GM10266 (cell line): ENCODE measurements around the gene PALS2.

Experiments
- DNase-seq: peaks from one replicate; pipeline ENCODE4 v3.0.0; 2012; ENCODE audit errors: extremely low spot score
- CTCF ChIP-seq: IDR thresholded peaks from 2 replicates; pipeline ENCODE4 v1.5.1; 2012; ENCODE audit warnings: mild to moderate bottlenecking, low read depth; ENCODE audit not compliant: control insufficient read depth, insufficient read depth; ENCODE audit errors: missing control alignments

PALS2 gene

DNA sequence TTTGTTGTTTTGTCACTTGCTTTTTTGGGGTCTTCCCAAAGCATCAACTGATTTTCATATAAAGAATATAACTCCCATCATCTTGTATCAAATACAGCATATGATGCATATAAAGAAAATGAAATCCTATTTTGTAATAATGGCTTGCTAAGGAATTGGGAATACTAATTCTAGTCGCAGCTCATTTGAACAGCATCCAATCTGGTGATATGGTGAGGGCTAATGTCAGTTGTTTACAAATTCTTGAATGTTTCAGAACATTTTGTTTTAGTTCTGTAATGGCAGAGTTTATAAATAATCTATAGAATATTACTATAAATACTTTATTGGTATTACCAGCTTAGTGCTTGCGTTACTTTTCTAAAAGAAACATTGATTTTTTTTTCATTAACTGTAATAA lies 8.9 kb downstream of the PALS2 start:
- DNase-seq = no peak
- no peak for TF ChIP-seq CTCF

DNA sequence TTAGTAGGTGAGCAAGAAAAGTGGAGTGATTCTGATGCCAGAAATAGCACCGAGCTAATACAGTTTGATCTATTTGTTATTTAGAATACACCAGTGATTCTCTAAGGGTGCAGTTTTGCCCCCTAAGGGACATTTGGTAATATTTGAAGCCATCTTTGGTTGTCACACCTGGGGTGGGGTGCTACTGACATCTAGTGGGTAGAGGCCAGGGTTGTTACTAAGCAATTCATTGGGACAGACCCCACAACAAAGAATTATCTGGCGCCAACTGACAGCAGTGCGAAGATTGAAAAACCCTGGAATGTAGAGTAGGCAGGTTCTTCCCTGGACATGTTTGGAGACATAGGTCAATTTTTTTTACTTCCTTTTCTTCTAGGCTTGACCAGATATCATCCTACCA lies 14.6 kb downstream of the PALS2 start:
- peak; percentile 56 for TF ChIP-seq CTCF
- DNase-seq = no peak

DNA sequence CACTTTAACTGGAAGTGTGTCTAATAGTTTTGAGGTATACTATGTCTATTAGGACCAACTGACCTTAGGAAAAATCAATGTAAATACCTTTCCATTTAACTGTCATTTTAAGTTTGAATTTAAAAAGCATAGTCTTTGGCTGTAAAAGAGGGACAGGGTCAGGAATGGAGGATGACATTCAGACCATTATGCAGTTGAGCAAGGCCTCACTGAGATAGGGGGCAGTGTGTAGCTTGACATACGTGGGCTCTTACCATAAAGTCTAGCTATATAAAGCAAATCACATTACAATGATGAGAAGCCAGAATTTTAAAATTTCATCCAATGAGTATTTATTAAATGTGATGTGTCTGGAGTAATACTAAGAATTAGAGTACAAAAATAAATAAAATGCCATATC lies 17.9 kb downstream of the PALS2 start:
- no peak for DNase-seq
- TF ChIP-seq CTCF = peak; percentile 40

DNA sequence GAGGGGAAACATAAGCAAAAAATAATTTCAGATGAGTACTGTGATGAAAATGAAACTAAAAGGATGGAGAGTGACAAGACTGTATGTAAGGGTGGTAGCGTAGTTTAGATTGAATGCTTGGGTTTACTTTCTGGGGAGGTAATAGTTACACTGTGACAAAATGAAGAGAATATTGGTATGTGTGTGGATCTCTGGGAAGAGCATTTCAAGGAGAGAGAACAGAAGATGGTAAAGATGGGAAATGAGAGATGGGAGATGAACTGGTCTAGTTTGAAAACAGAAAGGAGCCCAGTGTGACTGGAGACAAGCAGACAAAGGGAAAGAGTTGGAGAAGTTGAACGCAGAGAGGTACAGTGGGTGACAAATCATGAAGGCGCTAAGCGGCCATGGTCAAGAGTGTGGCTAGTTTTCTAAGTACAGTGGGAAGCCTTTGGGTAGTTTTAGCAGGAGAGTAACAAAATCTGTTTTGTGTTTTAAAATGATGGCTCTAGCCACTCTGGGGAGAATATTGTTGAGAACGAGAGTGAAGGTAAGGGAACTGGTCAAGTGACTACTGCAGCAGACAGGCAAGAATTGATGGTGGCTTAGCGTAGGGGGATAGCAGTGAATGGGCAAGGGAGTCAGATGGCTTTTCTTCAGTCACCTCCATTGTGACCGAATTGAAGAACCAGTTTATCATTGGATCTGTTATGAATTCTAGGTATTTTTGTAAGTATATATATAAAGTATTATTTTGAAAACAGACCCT lies 22.6 kb downstream of the PALS2 start:
- DNase-seq = no peak
- no peak for TF ChIP-seq CTCF

DNA sequence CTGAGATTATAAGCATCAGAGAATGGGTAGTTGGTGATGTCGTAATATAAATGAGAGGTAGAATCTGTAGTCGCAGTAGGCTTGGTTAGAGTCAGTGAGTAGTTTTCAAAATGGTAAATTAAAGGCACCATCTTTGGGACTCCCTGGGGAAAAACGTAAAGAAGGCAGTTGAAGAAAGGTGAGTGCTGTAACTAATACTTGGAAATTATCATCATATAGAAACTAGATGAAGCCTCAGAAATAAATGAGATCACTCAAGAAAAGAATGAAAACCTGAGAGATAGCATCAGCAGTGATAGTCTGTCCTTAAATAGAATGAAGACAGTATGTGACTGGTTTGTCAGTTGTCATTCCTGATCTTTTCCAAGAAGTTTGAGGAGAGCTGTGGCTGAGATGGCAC lies 23.8 kb downstream of the PALS2 start:
- no peak for TF ChIP-seq CTCF
- DNase-seq = peak; percentile 19

- TF ChIP-seq CTCF = no peak
- DNase-seq = no peak
Measured at GRCh38 chr7:24601600-24601999, 28.3 kb downstream of the PALS2 start.

GRCh38 chr7:24602860-24603456 lies 29.7 kb downstream of the PALS2 start:
- DNase-seq = no peak
- TF ChIP-seq CTCF = no peak
